ENCODE data around the gene PLA2G12B. TPM values are rescaled to one million over a fixed set of nuclear protein-coding genes. Genes with fewer than 3 reads are reported as not detected.

Gene PLA2G12B
- total RNA-seq, 1 donor from 2014 or later = not detected

DNA sequence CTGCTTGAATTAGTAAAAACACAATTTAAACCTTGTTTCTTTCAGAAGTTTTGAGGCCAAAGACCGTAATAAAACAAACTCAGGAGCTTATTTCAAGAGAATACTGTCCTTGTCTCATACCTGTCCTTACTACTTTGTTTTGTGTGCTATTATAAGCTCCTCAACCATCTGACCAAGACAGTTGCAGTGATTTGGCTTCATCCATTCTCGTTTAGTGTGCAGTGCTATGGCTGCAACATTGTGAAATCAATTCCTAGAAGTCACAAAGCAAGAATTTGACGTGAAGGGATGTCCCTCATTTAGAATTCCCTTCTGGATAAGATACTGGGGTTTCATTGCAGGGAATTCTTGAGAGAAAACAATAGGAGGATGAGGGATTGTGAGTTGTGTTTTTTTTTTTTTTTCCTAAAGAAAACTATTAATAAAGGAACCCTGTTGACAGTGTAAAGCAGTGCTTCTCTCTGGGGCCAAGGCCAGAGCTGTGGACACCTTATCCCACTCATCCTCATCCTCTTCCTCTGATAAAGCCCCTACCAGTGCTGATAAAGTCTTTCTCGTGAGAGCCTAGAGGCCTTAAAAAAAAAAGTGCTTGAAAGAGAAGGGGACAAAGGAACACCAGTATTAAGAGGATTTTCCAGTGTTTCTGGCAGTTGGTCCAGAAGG lies 61.3 kb downstream of the PLA2G12B start, which contains the start of gene OIT3:
Gene OIT3 (plus strand): TSS at position 604 of the 663 bp plus-strand sequence. CDS start 60 bp downstream, outside the sequence.
- peaks cover 4% of the 10 kb centered on the region for H3K36me3 Mint-ChIP-seq (ENCODE audit: low read depth)
- DNase-seq (ENCODE audit: low read depth, low spot score) = no peak
- TF ChIP-seq, protein P1, sequence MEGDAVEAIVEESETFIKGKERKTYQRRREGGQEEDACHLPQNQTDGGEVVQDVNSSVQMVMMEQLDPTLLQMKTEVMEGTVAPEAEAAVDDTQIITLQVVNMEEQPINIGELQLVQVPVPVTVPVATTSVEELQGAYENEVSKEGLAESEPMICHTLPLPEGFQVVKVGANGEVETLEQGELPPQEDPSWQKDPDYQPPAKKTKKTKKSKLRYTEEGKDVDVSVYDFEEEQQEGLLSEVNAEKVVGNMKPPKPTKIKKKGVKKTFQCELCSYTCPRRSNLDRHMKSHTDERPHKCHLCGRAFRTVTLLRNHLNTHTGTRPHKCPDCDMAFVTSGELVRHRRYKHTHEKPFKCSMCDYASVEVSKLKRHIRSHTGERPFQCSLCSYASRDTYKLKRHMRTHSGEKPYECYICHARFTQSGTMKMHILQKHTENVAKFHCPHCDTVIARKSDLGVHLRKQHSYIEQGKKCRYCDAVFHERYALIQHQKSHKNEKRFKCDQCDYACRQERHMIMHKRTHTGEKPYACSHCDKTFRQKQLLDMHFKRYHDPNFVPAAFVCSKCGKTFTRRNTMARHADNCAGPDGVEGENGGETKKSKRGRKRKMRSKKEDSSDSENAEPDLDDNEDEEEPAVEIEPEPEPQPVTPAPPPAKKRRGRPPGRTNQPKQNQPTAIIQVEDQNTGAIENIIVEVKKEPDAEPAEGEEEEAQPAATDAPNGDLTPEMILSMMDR (conservative IDR thresholded peaks at IDR 0.05) = no peak
- no peak within 1 kb of the TSS for H3K27ac Mint-ChIP-seq (ENCODE audit: unreplicated experiment)
- no peaks in the 10 kb centered on the region for H3K4me1 Mint-ChIP-seq
- H3K4me3 Mint-ChIP-seq = no peak within 1 kb of the TSS
- peaks cover 2% of the 10 kb centered on the region for H3K9me3 Mint-ChIP-seq
- H3K27me3 Mint-ChIP-seq (ENCODE audit: low read depth) = no peaks in the 10 kb centered on the region

DNA sequence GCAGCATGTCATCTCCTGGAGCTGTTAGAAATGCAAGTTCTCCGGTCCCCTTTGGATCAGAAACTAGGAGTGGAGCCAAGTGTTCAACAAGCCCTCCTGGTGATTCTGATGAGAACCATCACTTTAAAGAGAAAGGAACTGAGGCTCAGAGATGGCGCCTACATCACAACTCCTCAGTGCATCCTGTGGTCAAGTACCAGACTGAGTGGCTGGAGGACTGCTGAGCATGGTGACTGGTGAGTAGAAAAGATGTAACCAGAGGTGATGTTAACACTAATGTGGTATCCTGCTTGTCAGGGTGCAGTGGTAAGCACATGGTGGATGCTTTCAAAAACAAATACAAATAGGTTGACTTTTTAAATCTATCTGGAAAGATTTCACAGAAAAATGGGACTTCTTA lies 64.5 kb downstream of the PLA2G12B start:
- Mint-ChIP-seq H3K4me3 (no peak overlapping the region), H3K27me3 (ENCODE audit: low read depth) (no peaks in the 10 kb centered on the region), H3K4me1 (peaks cover 21% of the 10 kb centered on the region), H3K36me3 (ENCODE audit: low read depth) (peaks cover 10% of the 10 kb centered on the region), H3K9me3 (peaks cover 2% of the 10 kb centered on the region), H3K27ac (ENCODE audit: unreplicated experiment) (no peak overlapping the region)
- TF ChIP-seq, protein P1 (conservative IDR thresholded peaks at IDR 0.05) = no peak
- no peak for DNase-seq (ENCODE audit: low read depth, low spot score)

DNA sequence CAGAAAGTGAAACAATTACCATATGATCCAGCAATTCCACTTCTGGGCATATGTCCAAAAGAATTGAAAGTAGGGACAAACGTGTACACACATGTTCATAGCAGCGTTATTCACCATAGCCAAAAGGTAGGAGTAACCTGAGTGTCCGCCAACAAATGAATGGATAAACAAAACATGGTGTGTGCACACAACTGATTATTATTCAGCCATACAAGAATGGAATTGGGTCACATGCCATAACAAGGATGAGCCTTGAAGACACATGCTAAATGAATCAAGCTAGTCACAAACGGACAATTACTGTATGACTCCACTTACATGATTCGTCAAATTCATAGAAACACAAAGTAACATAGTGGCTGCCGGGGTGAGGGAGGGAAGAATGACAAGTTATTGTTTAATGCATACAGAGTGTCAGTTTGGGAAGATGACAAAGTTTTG lies 65.2 kb downstream of the PLA2G12B start:
- Mint-ChIP-seq H3K4me1 (peaks cover 21% of the 10 kb centered on the region), H3K4me3 (no peak overlapping the region), H3K9me3 (peaks cover 2% of the 10 kb centered on the region), H3K27ac (ENCODE audit: unreplicated experiment) (no peak overlapping the region), H3K27me3 (ENCODE audit: low read depth) (no peaks in the 10 kb centered on the region), H3K36me3 (ENCODE audit: low read depth) (peaks cover 10% of the 10 kb centered on the region)
- no peak for DNase-seq (ENCODE audit: low read depth, low spot score)
- TF ChIP-seq, protein P1 (conservative IDR thresholded peaks at IDR 0.05) = no peak

DNA sequence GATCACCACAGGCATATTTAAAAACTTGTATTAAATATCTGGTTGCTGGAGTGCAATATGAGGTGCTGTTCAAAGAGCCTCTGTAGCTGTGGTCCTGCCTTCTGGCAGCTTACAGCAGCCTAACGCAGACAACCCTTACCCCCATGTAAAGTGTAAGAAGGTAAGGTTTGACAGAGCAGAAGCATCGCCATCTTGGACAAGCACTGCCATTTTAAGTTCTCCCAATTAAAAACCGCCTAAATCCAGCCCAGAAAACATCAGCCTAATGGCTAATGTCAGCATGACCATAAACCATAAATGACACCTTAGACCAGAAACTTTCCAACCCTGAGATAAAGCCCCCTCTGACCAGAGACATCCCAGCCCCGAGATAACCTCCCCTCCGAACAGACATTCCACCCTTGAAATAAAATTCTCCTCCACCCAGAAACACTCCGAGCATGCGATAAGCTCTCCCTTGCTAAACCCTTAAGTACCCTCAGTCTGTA lies 66.4 kb downstream of the PLA2G12B start:
- TF ChIP-seq, protein P1 (conservative IDR thresholded peaks at IDR 0.05) = no peak
- Mint-ChIP-seq H3K4me1 (peaks cover 21% of the 10 kb centered on the region), H3K36me3 (ENCODE audit: low read depth) (peaks cover 10% of the 10 kb centered on the region), H3K27me3 (ENCODE audit: low read depth) (no peaks in the 10 kb centered on the region), H3K9me3 (peaks cover 2% of the 10 kb centered on the region), H3K27ac (ENCODE audit: unreplicated experiment) (no peak overlapping the region), H3K4me3 (no peak overlapping the region)
- no peak for DNase-seq (ENCODE audit: low read depth, low spot score)

DNA sequence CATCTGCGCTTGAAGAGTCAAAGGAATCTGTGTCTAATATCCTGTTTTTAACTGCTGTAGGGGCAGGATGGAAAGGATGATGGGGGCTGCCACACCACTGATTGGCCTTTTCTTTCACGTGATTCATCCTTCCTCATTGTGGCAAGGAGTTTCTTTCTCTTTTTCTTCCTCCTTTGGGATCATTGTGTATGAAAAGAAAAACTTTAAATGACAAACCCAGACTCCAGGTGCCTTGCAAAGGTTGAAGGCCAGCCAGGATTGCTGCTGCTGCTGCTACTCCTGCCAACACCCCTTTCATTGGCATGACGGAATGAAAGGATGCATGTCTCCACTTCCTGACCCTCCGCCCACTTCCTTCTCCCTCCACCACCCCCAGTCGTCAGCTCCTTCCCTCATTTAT lies 67.6 kb downstream of the PLA2G12B start:
- Mint-ChIP-seq H3K27ac (ENCODE audit: unreplicated experiment) (peak overlapping the region; percentile 76), H3K9me3 (peaks cover 2% of the 10 kb centered on the region), H3K36me3 (ENCODE audit: low read depth) (peaks cover 11% of the 10 kb centered on the region), H3K27me3 (ENCODE audit: low read depth) (no peaks in the 10 kb centered on the region), H3K4me3 (no peak overlapping the region), H3K4me1 (peaks cover 21% of the 10 kb centered on the region)
- no peak for DNase-seq (ENCODE audit: low read depth, low spot score)
- TF ChIP-seq, protein P1 (conservative IDR thresholded peaks at IDR 0.05) = no peak

Measured in neural crest cell (in vitro differentiated cells).